Bronchial epithelial cell (primary cell): ENCODE data around the gene PPP2CA. TPM values are rescaled to one million over a fixed set of nuclear protein-coding genes. Genes with fewer than 3 reads are reported as not detected.
"Not testable (repeated sequence)": the region's sequence is repeated elsewhere in the genome, so short reads cannot be mapped to it uniquely, and the experiment has no call there.

Experiments used
- DNase-seq: peaks from one replicate; pipeline ENCODE4 v3.0.0-alpha.2; 2010; ENCODE audit warnings: low read depth
- FAIRE-seq: peaks from 2 replicates; lab custom pipeline; 2011; peaks lifted over from hg19 to GRCh38; lab: Jason Lieb, UNC
- H3K27me3 ChIP-seq: 2 replicates; pipeline ENCODE4 v1.5.1; 2011; ENCODE audit warnings: low read length; ENCODE audit not compliant: control insufficient read depth, insufficient read depth
- H3K36me3 ChIP-seq: 2 replicates; pipeline ENCODE4 v1.5.1; 2011; ENCODE audit warnings: low read length; ENCODE audit not compliant: control insufficient read depth, insufficient read depth
- H3K4me3 ChIP-seq: 2 replicates; pipeline ENCODE4 v1.5.1; 2011; ENCODE audit warnings: mild to moderate bottlenecking, low read depth, low read length, control low read depth
- CTCF ChIP-seq: IDR thresholded peaks from 2 replicates; pipeline ENCODE4 v1.5.1; 2011; ENCODE audit warnings: mild to moderate bottlenecking, moderate library complexity, low read length, control low read depth, inconsistent platforms; ENCODE audit not compliant: insufficient read depth, severe bottlenecking
- total RNA-seq: library from RNA; depleted of rRNA; stranded (reverse); fragments of >200 nt; gene quantifications from 2 replicates; pipeline ENCODE4 v1.2.1, GENCODE V29; 2014

Gene PPP2CA
- total RNA-seq, 1 donor from 2014 or later: 133 TPM

- no peak for TF ChIP-seq CTCF
- H3K36me3 ChIP-seq: no peaks in the 10 kb centered on the region
- FAIRE-seq (no peak), DNase-seq (peak; percentile 40)
- no peaks in the 10 kb centered on the region for H3K27me3 ChIP-seq
- no peak overlapping the region for H3K4me3 ChIP-seq
Measured at GRCh38 chr5:134267366-134268018, 41.6 kb upstream of the PPP2CA start.

GRCh38 chr5:134263801-134264200 lies 37.9 kb upstream of the PPP2CA start:
- no peak for TF ChIP-seq CTCF
- FAIRE-seq: no peak

GRCh38 chr5:134262629-134263028 lies 36.8 kb upstream of the PPP2CA start:
- DNase-seq: not testable (repeated sequence)

More at GRCh38 chr5:134263801-134264200, 37.9 kb upstream of the PPP2CA start:
- no peaks in the 10 kb centered on the region for H3K36me3 ChIP-seq
- no peak overlapping the region for H3K4me3 ChIP-seq
- DNase-seq: no peak
- H3K27me3 ChIP-seq: no peaks in the 10 kb centered on the region

GRCh38 chr5:134258896-134259295 lies 33.0 kb upstream of the PPP2CA start:
- H3K27me3 ChIP-seq: no peaks in the 10 kb centered on the region
- no peaks in the 10 kb centered on the region for H3K36me3 ChIP-seq
- FAIRE-seq: no peak
- DNase-seq: no peak
- TF ChIP-seq CTCF: no peak
- H3K4me3 ChIP-seq: no peak overlapping the region

More at GRCh38 chr5:134262629-134263028, 36.8 kb upstream of the PPP2CA start:
- H3K27me3 ChIP-seq, H3K4me3 ChIP-seq, FAIRE-seq, H3K36me3 ChIP-seq: not testable (repeated sequence)

- H3K36me3 ChIP-seq: no peaks in the 10 kb centered on the region
- no peak for FAIRE-seq
- no peak overlapping the region for H3K4me3 ChIP-seq
- TF ChIP-seq CTCF: no peak
- no peak for DNase-seq
- no peaks in the 10 kb centered on the region for H3K27me3 ChIP-seq
Measured at GRCh38 chr5:134257176-134257575, 31.3 kb upstream of the PPP2CA start.

GRCh38 chr5:134255418-134256150 lies 29.7 kb upstream of the PPP2CA start:
- Histone ChIP-seq H3K4me3 (no peak overlapping the region), H3K27me3 (no peaks in the 10 kb centered on the region), H3K36me3 (no peaks in the 10 kb centered on the region)
- no peak for TF ChIP-seq CTCF
- peak; percentile 64 for DNase-seq
- no peak for FAIRE-seq

- H3K36me3 ChIP-seq, FAIRE-seq, H3K4me3 ChIP-seq, H3K27me3 ChIP-seq: not testable (repeated sequence)
- DNase-seq: peak; percentile 50
Measured at GRCh38 chr5:134253368-134254153, 27.7 kb upstream of the PPP2CA start.
